SKM-1 treated with dmso at 0.1 percent for 144 hours (cell line): ENCODE measurements around the gene SP7.
"Not testable (repeated sequence)": the region's sequence is repeated elsewhere in the genome, so short reads cannot be mapped to it uniquely, and the experiment has no call there.

ENCODE experiments used
- DNase-seq: peaks from one replicate; lab custom pipeline; 2025; ENCODE audit not compliant: unreplicated experiment; lab: John Stamatoyannopoulos, UW

The SP7 gene

GRCh38 chr12:53347905-53348304, 11.8 kb upstream of the SP7 start:
- DNase-seq, result no peak

DNA sequence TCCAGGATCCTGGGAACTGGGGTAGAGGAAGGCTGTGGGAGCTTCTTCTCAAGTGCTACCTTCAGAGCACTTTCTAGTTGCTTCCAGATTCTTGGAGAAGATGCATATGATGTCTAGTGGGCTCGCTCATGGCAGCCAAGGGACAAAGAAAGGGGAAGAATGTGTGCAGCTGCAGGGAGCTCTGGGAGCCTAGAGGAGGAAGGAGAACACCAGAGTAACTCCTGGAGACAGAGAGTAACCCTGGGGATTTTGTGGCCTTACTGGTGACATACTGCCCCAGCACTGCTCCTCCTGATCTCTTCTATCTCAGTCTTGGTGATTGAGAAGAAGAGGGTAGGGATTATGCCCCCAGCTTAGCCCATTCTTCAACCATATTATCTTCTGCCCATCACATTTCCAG, 10.3 kb upstream of the SP7 start:
- no peak for DNase-seq

DNA sequence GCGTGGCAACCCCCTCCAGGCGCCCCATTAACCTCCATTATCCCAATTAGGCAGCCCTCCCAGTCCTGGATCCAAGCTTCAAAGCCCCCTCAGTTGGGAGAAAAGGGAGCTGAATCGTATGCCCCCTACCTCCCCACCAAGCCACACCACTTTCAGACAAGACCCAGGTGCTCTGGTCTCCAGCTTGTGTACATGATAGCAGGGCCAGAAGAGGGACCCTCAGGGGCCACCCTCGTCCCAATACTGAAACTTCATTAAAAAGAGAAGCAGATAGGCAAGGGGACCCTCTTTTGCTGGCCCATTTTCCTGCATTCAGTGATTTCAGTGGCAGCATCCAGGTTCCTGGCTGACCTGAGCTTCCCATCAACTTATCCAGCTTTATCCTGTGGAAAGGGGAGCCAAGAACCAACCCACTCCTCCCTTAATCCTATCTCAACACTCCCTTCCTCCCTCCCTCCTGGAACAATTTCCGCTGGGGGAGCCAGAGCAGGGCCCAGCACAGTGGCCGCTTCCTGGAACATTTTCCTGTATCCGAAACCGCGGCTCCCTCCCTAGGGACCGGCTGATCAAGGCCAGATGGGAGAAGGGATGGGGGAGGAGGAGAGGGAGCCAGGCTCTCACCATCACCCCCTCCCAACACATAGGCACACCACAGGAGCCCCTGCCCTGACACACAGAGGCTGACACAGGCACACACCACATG, 9.5 kb upstream of the SP7 start:
- no peak for DNase-seq

- DNase-seq, result peak; percentile 18
These were observed 8.8 kb upstream of the SP7 start for GRCh38 chr12:53344824-53345485.

DNA sequence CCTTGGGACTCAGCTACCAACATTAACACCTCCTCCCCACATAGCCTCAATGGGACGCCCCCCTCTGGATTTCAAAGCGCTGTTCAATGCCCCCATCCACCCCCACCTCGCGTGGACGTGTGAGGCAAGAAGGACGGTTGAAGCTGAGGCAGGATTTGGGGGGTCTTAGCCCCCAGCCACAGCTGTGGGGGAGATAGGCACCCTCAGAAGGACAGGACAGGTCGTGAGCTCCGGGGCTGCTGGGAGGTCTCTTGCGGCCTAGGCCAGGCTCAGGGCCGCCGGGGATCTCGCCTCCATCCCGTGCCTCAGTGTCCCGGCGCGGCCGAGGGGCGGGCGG, 8.3 kb upstream of the SP7 start:
- no peak for DNase-seq

DNA sequence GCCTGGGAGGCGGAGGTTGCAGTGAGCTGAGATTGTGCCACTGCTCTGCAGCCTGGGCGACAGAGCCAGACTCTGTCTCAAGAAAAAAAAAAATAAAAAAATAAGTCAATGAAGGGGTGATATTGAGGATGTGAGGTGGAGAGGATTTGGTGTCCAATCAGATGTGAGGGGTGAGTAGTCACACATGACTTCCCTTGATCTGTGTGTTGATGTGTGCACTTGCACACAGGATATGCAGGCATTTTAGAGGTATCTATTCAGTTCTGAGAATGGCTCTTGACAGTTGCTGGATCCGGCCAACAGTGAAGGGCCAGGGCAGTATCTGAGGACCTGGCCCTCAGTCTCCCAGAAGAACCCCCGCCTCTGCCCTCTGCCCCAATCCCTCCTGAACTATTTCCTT, 7.8 kb upstream of the SP7 start:
- no peak for DNase-seq

- no peak for DNase-seq
These were observed 7.3 kb upstream of the SP7 start for GRCh38 chr12:53343449-53343848.

DNA sequence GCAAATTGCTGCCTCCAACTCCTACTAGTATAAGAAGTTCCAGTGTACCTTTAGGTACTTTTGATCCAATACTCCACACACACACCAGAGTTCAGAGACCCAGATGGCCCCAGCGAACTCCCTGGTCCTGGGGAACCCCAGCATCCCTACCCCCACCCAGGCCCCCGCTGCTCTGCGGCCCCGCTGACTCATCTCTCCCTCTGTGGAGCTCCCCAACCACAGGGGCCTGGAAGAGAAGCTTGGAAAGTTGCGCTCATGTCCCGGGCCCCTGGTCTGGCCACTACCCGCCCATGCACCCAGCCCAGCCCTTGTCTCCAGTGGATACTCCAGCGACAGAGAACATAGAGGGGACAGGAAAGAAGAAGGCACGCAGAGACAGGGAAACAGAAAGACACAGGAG, 4.2 kb upstream of the SP7 start:
- DNase-seq, result no peak

DNA sequence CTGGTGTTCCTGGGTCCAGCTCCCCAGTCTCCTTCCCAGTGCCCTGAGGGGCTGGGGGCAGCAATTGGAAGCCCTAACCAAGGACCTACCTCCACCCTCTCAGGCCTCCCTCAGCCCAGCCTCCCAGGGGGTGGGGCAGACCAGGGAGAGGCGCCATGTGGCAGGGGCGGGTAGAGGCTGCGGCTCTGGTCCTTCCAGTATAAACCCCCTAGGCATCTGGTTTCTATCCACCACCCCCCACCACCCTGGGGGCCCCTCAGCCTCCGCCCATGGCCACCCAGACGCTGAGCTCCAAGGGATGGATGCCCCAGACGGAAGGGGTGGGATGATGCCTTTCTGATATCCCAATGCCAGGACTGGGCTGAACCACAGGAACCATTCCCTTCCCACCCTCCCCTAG, 2.8 kb upstream of the SP7 start:
- no peak for DNase-seq

DNA sequence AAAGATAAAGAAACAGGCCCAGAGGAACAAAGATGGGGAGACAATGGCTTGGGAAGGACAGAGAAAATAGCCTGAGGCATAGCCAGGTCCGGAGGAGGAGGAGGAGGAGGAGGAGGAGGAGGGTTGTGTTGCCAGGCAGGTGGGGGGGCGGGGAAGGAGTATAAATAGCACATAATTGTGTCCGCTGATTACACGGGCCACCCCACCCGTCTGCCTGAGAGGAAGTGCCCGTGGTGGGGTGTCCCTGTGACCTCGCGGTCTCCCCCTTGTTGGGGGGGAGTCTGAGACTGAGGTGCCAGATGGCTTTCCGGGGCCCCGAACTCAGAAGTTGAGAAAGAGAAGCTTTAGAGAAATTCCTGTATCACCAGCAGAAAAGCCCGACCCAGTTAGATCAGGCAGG, 1.9 kb upstream of the SP7 start:
- DNase-seq, result no peak

- DNase-seq, result no peak
These were observed 1.3 kb downstream of the SP7 start for GRCh38 chr12:53334822-53335221.

- DNase-seq, result no peak
These were observed 2.3 kb downstream of the SP7 start for GRCh38 chr12:53333845-53334244.

DNA sequence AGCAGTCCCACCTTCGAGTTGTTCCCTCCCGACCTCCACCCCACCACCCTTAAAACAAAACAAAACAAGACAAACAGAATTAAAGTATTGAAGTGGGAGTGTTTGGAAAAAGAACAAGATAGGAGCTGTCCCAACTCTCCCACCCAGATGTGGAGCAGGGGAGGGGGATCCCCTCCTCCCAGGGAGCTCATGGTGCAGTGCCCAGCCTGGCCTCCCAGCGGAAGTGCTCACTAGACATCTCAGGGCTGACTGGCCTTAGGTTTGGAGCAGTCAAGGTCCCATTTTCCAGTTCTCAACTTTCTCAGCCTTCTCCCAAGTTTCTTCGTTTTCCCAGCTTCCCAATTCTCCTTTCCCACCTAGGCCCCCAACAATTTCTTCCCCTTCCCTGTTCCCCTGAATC, 2.9 kb downstream of the SP7 start:
- no peak for DNase-seq

DNA sequence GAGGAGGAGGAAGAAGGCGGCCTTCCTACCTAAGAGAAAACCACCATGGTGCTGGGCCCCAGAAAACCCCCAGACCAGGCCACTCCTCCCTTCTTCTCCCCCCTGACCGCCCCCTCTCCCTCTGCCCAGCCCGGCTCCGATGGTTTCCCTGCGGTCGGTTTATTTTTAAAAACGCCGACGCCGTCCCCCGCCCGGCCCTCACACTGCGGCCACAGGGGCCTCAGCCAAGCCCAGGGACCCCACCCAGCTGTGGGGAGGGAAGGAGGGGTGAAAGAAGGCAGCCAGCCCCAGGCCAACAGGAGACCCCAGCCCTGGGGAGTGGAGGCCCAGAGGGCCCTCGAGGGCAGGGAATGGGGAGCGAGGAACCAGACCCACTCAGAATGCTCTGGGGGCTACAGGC, 3.4 kb downstream of the SP7 start:
- no peak for DNase-seq

- not testable (repeated sequence) for DNase-seq
These were observed 3.8 kb downstream of the SP7 start for GRCh38 chr12:53332339-53332738.

GRCh38 chr12:53330671-53331070, 5.5 kb downstream of the SP7 start:
- DNase-seq, result no peak

GRCh38 chr12:53328043-53328435, 8.1 kb downstream of the SP7 start:
- no peak for DNase-seq

GRCh38 chr12:53327435-53328042, 8.6 kb downstream of the SP7 start:
- no peak for DNase-seq

DNA sequence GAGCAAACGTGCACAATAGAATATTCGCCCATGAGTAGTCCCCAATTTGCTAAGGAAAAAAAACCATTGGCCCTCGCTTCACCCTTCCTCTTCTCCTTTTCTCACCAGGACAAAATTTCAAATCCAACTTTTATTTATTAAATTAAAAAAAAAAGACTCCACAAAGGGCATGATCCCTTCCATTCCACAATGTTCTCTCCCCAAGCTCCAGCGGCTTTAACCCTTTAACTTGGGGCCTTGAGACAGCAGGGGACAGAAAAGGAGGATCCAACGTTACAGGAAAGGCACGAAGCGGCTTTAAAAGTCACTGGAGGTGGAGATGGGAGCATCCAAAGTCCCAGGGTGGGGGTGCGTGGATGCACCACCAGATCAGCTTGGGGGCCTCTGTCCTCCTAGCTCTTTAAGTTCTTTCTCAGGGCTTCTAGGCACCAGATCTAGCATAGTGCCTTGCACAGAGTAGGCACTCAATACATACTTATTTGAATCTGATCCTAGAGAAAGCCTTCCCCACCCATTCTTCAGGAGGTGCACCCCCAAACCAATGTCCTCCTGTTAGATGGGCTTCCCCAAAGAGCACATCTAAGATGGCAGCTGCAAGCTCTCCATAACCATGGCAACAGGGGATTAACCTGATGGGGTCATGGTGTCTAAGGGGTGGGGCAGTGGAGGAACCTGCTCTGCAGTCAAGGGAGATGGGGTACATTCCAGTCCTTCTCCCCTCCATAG, 9.5 kb downstream of the SP7 start:
- no peak for DNase-seq

DNA sequence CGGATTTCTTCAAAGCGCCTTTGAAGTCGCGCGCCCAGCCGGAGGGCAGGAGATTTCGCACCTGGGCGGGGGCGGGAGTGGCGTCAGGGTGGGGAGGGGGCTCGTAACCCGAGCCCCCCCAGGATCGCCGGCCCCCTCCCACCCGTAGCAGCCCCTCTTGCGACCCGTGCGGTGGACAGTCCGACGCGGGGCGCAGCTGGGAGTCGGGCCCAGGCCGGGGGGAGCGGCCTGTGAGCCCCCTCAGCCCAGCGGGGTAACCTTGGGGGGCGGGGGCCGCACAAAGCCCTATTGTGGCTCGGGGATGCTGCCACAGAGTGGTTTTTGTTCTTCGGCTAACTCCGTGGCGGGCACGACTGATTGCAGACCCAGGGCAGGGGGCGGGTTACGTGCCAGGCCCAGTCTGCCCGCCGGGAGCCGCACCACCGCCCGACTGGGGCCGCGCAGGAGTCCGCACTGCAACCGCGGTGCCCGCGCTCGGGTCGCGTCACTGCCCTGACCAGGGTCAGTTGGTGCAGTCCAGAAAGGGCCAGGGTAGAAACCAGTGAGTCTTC, 10.6 kb downstream of the SP7 start:
- DNase-seq, result no peak

DNA sequence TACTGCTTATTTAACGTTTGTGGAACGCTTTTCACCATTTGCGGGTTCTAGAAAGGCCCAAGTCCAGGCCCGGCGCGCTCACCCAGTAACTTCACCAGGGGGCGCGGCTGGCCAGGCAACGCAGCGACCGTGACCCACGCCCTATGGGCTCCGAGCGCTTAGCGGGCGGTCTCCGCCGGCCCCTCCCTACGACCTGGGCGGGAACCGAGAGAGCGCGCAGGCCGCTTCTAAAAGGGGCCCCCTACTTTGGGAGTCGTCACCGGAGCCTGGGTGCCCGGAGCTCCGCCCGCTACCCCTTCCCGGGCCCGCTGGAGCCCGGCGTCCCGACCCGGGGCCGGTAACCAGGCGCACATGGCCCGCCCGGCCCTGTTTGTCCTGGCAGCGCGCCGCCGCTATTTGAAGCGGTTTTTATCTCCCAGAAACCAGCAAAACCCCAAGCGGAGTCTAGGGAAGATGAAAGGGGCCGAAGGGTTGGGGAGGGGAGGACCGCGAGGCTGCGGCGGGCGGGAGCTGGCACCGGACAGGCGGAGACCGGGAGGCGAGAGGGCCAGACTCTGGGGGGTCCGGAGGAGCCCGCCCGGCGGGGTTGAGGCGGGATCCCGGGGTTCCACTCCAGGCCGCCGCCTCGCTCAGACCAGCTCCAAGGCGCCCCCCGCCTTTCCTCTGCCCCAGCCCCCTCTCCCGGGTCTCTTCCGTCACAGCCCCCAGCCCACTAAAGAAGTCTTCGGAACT, 11.2 kb downstream of the SP7 start:
- DNase-seq, result peak; percentile 42
